Heart left ventricle (tissue), 13 donors: ENCODE results near the gene RIMS4.

ENCODE experiments used
- POLR2A ChIP-seq, 2 donors: fragments of 450-650 bp; IDR thresholded peaks; one replicate each; pipeline ENCODE4 v1.6.1; 2017; ENCODE audit warnings: antibody characterized with exemption in 2 of 2, mild to moderate bottlenecking in 2 of 2, moderate library complexity in 2 of 2
- TF ChIP-seq, protein P1 (sequence below), 12 donors: fragments of 200-600 bp; sonication (generic) in 4 of 12; IDR thresholded peaks; one replicate each; pipeline versions ENCODE4 v1.5.0 to v1.8.0; 2018 to 2022; ENCODE audit warnings: antibody characterized with exemption in 12 of 12, mild to moderate bottlenecking in 5 of 12
- donor health status: ischemic (EF 13 %, LVEDD 7.1; RV severe dilation, severe dysfunction).
- donor health status: DM: no; HTN: yes; CAD: no.
- donor health status: DM: no; HTN: no; CAD: no.
- donor health status: ischemic (EF 25% LVEDD 6.9; RV normal size, moderate dysfunction).
- donor health status: ischemic (EF 25% LVEDD 5.7; RV mildly dilated, moderate dysfunction).
- donor health status: ischemic (EF 35%, LVEDD 5.7; RV mildly dilated, moderate dysfunction).
- donor health status: nonischemic (EF 11% LVEDD 7.7; RV severe dilation, severe dysfunction).
- donor health status: DM: yes; HTN: yes; CAD: no.
- donor health status: PGD.
- donor health status: ischemic (EF 29% LVEDD 5.4; RV normal size, mild dysfunction).
- donor health status: nonischemic (EF 23%, LVEDD 6.1; RV moderate dilation, normal function).

DNA sequence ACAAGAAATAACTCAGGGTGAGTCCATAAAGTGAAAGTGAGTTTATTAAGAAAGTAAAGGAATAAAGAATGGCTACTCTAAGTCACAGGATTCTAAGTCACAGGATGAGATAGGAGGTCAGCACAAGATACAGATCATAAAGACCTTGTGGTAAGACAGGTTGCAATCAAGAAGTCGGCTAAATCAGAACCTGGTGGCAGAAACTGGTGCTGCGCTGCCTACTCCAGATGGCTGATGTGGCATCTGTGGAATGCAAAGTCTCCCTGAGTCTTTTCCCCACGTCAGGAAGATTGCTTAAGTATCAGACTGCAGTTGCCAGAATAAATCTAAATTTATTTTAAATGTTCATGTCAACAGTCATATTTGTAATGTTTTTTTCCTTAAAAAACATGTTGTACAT lies 75.4 kb downstream of the RIMS4 start:
- TF ChIP-seq, protein P1, sequence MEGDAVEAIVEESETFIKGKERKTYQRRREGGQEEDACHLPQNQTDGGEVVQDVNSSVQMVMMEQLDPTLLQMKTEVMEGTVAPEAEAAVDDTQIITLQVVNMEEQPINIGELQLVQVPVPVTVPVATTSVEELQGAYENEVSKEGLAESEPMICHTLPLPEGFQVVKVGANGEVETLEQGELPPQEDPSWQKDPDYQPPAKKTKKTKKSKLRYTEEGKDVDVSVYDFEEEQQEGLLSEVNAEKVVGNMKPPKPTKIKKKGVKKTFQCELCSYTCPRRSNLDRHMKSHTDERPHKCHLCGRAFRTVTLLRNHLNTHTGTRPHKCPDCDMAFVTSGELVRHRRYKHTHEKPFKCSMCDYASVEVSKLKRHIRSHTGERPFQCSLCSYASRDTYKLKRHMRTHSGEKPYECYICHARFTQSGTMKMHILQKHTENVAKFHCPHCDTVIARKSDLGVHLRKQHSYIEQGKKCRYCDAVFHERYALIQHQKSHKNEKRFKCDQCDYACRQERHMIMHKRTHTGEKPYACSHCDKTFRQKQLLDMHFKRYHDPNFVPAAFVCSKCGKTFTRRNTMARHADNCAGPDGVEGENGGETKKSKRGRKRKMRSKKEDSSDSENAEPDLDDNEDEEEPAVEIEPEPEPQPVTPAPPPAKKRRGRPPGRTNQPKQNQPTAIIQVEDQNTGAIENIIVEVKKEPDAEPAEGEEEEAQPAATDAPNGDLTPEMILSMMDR (IDR thresholded peaks at IDR 0.05): peak in 2 of 12 donors; percentile 11 to 26
- TF ChIP-seq POLR2A (IDR thresholded peaks at IDR 0.05): no peak
